Subcutaneous abdominal adipose tissue (tissue), 5 donors: ENCODE data around the gene DNAJC18.
"Not testable (repeated sequence)": the region's sequence is repeated elsewhere in the genome, so short reads cannot be mapped to it uniquely, and the experiment has no call there.

ENCODE experiments used
- H3K27ac ChIP-seq: one replicate; pipeline ENCODE4 v1.7.0; 2013; ENCODE audit warnings: low read depth, mild to moderate bottlenecking, inconsistent platforms, low read length, moderate library complexity
- H3K27me3 ChIP-seq, 5 donors: one replicate each; pipeline ENCODE4 v1.7.0; 2013; ENCODE audit warnings: low read length in 5 of 5, inconsistent platforms in 1 of 5; ENCODE audit not compliant: control insufficient read depth in 5 of 5, insufficient read depth in 4 of 5
- H3K36me3 ChIP-seq, 5 donors: one replicate each; pipeline ENCODE4 v1.7.0; 2013; ENCODE audit warnings: low read length in 5 of 5; ENCODE audit not compliant: control insufficient read depth in 5 of 5, insufficient read depth in 5 of 5
- H3K4me1 ChIP-seq, 5 donors: one replicate each; pipeline ENCODE4 v1.7.0; 2013; ENCODE audit warnings: low read length in 5 of 5, mild to moderate bottlenecking in 3 of 5, moderate library complexity in 1 of 5; ENCODE audit not compliant: control insufficient read depth in 5 of 5, insufficient read depth in 5 of 5
- H3K4me3 ChIP-seq, 5 donors: one replicate each; pipeline ENCODE4 v1.7.0; 2013; ENCODE audit warnings: low read length in 5 of 5, low read depth in 1 of 5
- H3K9ac ChIP-seq, 5 donors: one replicate each; pipeline ENCODE4 v1.7.0; 2013; ENCODE audit warnings: low read length in 5 of 5, mild to moderate bottlenecking in 4 of 5, moderate library complexity in 3 of 5
- H3K9me3 ChIP-seq, 5 donors: one replicate each; pipeline ENCODE4 v1.7.0; 2013; ENCODE audit warnings: low read length in 5 of 5; ENCODE audit not compliant: control insufficient read depth in 5 of 5
- donor health status: healthy.
- donor health status: healthy.
- donor health status: healthy.
- donor health status: healthy.
- donor health status: healthy.

Gene DNAJC18

GRCh38 chr5:139415869-139416268, 23.5 kb downstream of the DNAJC18 start:
- no peak overlapping the region for H3K9ac ChIP-seq
- H3K9me3 ChIP-seq: no peaks in the 10 kb centered on the region
- peak overlapping the region; percentile 58 for H3K27ac ChIP-seq
- no peaks in the 10 kb centered on the region for H3K27me3 ChIP-seq
- H3K4me1 ChIP-seq: peaks cover 0 to 65% (median 9%) of the 10 kb centered on the region in 5 donors
- no peak overlapping the region for H3K4me3 ChIP-seq
- H3K36me3 ChIP-seq: peaks cover 0 to 16% (median 9%) of the 10 kb centered on the region in 5 donors

GRCh38 chr5:139415221-139415861, 24.0 kb downstream of the DNAJC18 start:
- peak overlapping the region; percentile 58 for H3K27ac ChIP-seq
- peaks cover 0 to 16% (median 8%) of the 10 kb centered on the region in 5 donors for H3K36me3 ChIP-seq
- H3K9ac ChIP-seq: peak overlapping the region in 1 of 5 donors; percentile 43
- no peaks in the 10 kb centered on the region for H3K27me3 ChIP-seq
- H3K9me3 ChIP-seq: no peaks in the 10 kb centered on the region
- no peak overlapping the region for H3K4me3 ChIP-seq
- H3K4me1 ChIP-seq: peaks cover 0 to 65% (median 9%) of the 10 kb centered on the region in 5 donors

- no peaks in the 10 kb centered on the region for H3K9me3 ChIP-seq
- peaks cover 0 to 60% (median 9%) of the 10 kb centered on the region in 5 donors for H3K4me1 ChIP-seq
- H3K36me3 ChIP-seq: peaks cover 0 to 12% (median 5%) of the 10 kb centered on the region in 5 donors
- peak overlapping the region; percentile 58 for H3K27ac ChIP-seq
- H3K9ac ChIP-seq: no peak overlapping the region
- H3K27me3 ChIP-seq: no peaks in the 10 kb centered on the region
- no peak overlapping the region for H3K4me3 ChIP-seq
Observed at GRCh38 chr5:139414581-139415130, 24.7 kb downstream of the DNAJC18 start.

GRCh38 chr5:139413963-139414362, 25.4 kb downstream of the DNAJC18 start:
- H3K36me3 ChIP-seq: peaks cover 0 to 8% (median 2%) of the 10 kb centered on the region in 5 donors
- H3K27ac ChIP-seq: peak overlapping the region; percentile 58
- H3K4me1 ChIP-seq: peaks cover 0 to 53% (median 9%) of the 10 kb centered on the region in 5 donors
- H3K27me3 ChIP-seq: no peaks in the 10 kb centered on the region
- H3K4me3 ChIP-seq: no peak overlapping the region
- no peaks in the 10 kb centered on the region for H3K9me3 ChIP-seq
- no peak overlapping the region for H3K9ac ChIP-seq

GRCh38 chr5:139413153-139413552, 26.2 kb downstream of the DNAJC18 start:
- peaks cover 0 to 8% (median 2%) of the 10 kb centered on the region in 5 donors for H3K36me3 ChIP-seq
- H3K27me3 ChIP-seq: no peaks in the 10 kb centered on the region
- H3K4me1 ChIP-seq: peaks cover 0 to 46% (median 9%) of the 10 kb centered on the region in 5 donors
- no peak overlapping the region for H3K9ac ChIP-seq
- H3K4me3 ChIP-seq: no peak overlapping the region
- H3K27ac ChIP-seq: no peak overlapping the region
- no peaks in the 10 kb centered on the region for H3K9me3 ChIP-seq

GRCh38 chr5:139410993-139411828, 28.1 kb downstream of the DNAJC18 start:
- Histone ChIP-seq H3K27me3 (no peaks in the 10 kb centered on the region), H3K9me3 (no peaks in the 10 kb centered on the region), H3K4me3 (no peak overlapping the region), H3K4me1 (peaks cover 0 to 28% (median 9%) of the 10 kb centered on the region in 5 donors), H3K36me3 (peaks cover 0 to 8% (median 2%) of the 10 kb centered on the region in 5 donors), H3K9ac (peak overlapping the region in 1 of 5 donors; percentile 2), H3K27ac (no peak overlapping the region)

GRCh38 chr5:139410121-139410992, 29.0 kb downstream of the DNAJC18 start:
- H3K27ac ChIP-seq: no peak overlapping the region
- no peaks in the 10 kb centered on the region for H3K9me3 ChIP-seq
- peaks cover 0 to 21% (median 6%) of the 10 kb centered on the region in 5 donors for H3K4me1 ChIP-seq
- no peak overlapping the region for H3K4me3 ChIP-seq
- H3K36me3 ChIP-seq: peaks cover 0 to 8% (median 2%) of the 10 kb centered on the region in 5 donors
- peak overlapping the region in 1 of 5 donors; percentile 2 for H3K9ac ChIP-seq
- H3K27me3 ChIP-seq: no peaks in the 10 kb centered on the region

GRCh38 chr5:139409116-139409515, 30.2 kb downstream of the DNAJC18 start:
- not testable (repeated sequence) for H3K27ac ChIP-seq
- H3K4me1 ChIP-seq: peaks cover 0 to 15% (median 5%) of the 10 kb centered on the region in 5 donors

GRCh38 chr5:139408191-139408590, 31.1 kb downstream of the DNAJC18 start:
- H3K9me3 ChIP-seq: no peaks in the 10 kb centered on the region
- H3K36me3 ChIP-seq: peaks cover 0 to 6% (median 1%) of the 10 kb centered on the region in 5 donors
- peaks cover 0 to 17% (median 10%) of the 10 kb centered on the region in 5 donors for H3K4me1 ChIP-seq
- H3K27me3 ChIP-seq: no peaks in the 10 kb centered on the region
- H3K27ac ChIP-seq: no peak overlapping the region
- H3K4me3 ChIP-seq: no peak overlapping the region
- H3K9ac ChIP-seq: no peak overlapping the region

More at GRCh38 chr5:139409116-139409515, 30.2 kb downstream of the DNAJC18 start:
- not testable (repeated sequence) for H3K27me3 ChIP-seq, H3K36me3 ChIP-seq, H3K9ac ChIP-seq, H3K9me3 ChIP-seq, H3K4me3 ChIP-seq
